Measurements from ENCODE around the gene UIMC1.

UIMC1 gene

GRCh38 chr5:176955895-176956294 lies 50.7 kb downstream of the UIMC1 start:
- H3K27me3 Mint-ChIP-seq = no peaks in the 10 kb centered on the region
- no peak for DNase-seq
- no peaks in the 10 kb centered on the region for H3K4me1 Mint-ChIP-seq
- H3K27ac Mint-ChIP-seq = no peak overlapping the region
- H3K36me3 Mint-ChIP-seq (ENCODE audit: low read depth) = peaks cover 40% of the 10 kb centered on the region
- ATAC-seq = no peak
- H3K9me3 Mint-ChIP-seq = no peaks in the 10 kb centered on the region
- no peak overlapping the region for H3K4me3 Mint-ChIP-seq

GRCh38 chr5:176954050-176954449 lies 52.5 kb downstream of the UIMC1 start:
- Mint-ChIP-seq H3K4me1 (no peaks in the 10 kb centered on the region), H3K4me3 (no peak overlapping the region), H3K27me3 (no peaks in the 10 kb centered on the region), H3K27ac (no peak overlapping the region), H3K36me3 (ENCODE audit: low read depth) (peaks cover 45% of the 10 kb centered on the region), H3K9me3 (no peaks in the 10 kb centered on the region)
- ATAC-seq (no peak), DNase-seq (no peak)

DNA sequence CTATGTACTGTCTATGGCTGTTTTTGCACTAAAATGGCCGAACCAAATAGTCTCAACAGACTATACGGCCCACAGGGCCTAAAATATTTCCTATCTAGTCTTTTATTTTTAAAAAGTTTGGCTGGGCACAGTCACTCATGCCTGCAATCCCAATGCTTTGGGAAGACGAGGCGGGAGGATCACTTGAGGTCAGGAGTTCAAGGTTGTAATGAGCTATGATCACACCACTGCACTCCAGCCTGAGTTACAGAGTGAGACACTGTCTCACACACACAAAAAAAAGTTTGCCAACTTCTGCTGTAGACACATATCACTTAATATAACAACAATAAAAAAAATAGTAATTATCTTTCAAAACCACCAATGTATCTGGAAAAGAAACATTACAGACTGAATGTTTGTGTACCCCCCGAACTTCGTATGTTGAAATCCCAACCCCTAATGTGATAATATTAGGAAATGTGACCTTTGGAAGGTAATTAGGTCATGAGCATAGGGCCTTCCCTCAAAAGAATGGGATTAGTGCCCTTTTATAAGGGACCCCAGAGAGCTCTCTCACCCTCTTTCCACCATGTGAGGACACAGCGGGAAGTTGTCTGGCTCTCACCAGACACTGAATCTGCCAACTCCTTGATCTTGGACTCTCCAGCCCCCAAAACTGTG lies 53.9 kb downstream of the UIMC1 start:
- Mint-ChIP-seq H3K4me1 (no peaks in the 10 kb centered on the region), H3K27ac (no peak overlapping the region), H3K27me3 (no peaks in the 10 kb centered on the region), H3K9me3 (no peaks in the 10 kb centered on the region), H3K4me3 (no peak overlapping the region), H3K36me3 (ENCODE audit: low read depth) (peaks cover 44% of the 10 kb centered on the region)
- ATAC-seq (no peak), DNase-seq (no peak)

DNA sequence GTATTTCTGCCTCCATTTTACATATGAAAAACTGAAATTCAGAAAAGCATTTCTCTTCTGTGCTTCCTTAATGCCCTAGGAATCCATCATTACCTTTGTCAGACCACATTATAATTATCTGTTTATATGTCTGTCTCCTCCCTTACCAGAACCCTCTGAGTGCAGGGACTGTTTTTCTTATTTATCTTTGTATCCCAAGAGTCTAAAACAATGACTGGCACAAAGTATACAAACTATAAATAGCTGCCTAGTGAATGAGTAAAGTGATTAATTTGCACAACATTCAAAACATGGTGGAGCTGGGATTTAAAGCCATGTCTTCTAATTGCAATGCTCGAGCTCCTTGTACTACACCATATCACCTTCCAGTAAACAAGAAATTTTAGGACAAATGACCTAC lies 58.1 kb downstream of the UIMC1 start:
- ATAC-seq (no peak), DNase-seq (no peak)
- Mint-ChIP-seq H3K4me1 (no peaks in the 10 kb centered on the region), H3K36me3 (ENCODE audit: low read depth) (peaks cover 47% of the 10 kb centered on the region), H3K27me3 (no peaks in the 10 kb centered on the region), H3K4me3 (no peak overlapping the region), H3K9me3 (no peaks in the 10 kb centered on the region), H3K27ac (no peak overlapping the region)

GRCh38 chr5:176947847-176948246 lies 58.7 kb downstream of the UIMC1 start:
- no peaks in the 10 kb centered on the region for H3K27me3 Mint-ChIP-seq
- no peak for ATAC-seq
- H3K27ac Mint-ChIP-seq = no peak overlapping the region
- no peaks in the 10 kb centered on the region for H3K4me1 Mint-ChIP-seq
- no peak for DNase-seq
- no peaks in the 10 kb centered on the region for H3K9me3 Mint-ChIP-seq
- H3K36me3 Mint-ChIP-seq (ENCODE audit: low read depth) = peaks cover 49% of the 10 kb centered on the region
- no peak overlapping the region for H3K4me3 Mint-ChIP-seq

- H3K4me1 Mint-ChIP-seq = no peaks in the 10 kb centered on the region
- H3K36me3 Mint-ChIP-seq (ENCODE audit: low read depth) = peaks cover 48% of the 10 kb centered on the region
- no peak for DNase-seq
- H3K27ac Mint-ChIP-seq = no peak overlapping the region
- H3K4me3 Mint-ChIP-seq = no peak overlapping the region
- no peaks in the 10 kb centered on the region for H3K27me3 Mint-ChIP-seq
- no peak for ATAC-seq
- no peaks in the 10 kb centered on the region for H3K9me3 Mint-ChIP-seq
These were observed 62.3 kb downstream of the UIMC1 start for GRCh38 chr5:176944268-176944667.

DNA sequence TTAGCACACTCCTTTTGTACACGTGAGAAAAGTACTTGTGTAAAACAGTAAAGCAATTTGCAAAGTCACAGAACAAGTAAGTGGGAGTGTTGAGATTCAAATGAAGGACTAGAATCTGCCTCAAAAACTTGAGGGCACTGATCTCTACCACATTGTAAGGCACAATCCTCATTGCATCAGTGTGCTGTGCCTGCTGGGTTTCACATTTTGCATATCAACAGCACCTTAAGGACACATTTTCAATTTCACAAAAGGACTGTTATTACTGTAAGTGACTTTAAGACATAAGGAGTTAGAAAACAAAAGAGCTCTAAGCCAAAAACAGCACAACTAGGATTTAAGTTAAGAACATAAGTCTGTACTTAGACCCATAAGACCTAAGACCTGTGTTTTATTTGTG lies 62.8 kb downstream of the UIMC1 start:
- no peak for DNase-seq
- H3K4me3 Mint-ChIP-seq = no peak overlapping the region
- no peaks in the 10 kb centered on the region for H3K4me1 Mint-ChIP-seq
- no peaks in the 10 kb centered on the region for H3K27me3 Mint-ChIP-seq
- ATAC-seq = no peak
- peaks cover 45% of the 10 kb centered on the region for H3K36me3 Mint-ChIP-seq (ENCODE audit: low read depth)
- no peak overlapping the region for H3K27ac Mint-ChIP-seq
- no peaks in the 10 kb centered on the region for H3K9me3 Mint-ChIP-seq

DNA sequence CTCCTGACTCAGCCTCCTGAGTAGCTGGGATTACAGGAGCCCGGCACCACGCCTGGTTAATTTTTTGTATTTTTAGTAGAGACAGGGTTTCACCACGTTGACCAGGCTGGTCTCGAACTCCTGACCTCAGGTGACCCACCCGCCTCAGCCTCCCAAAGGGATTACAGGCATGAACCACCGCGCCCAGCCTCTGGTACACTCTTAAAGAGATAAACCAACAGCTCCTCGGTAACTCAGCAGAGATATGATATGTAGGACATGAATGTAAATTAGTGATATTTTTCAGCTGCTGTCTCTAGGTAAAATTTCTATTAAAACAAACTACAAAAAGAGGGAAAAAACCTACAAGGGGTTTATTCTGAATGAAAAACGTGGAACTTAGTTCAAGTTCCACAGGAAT lies 64.6 kb downstream of the UIMC1 start:
- Mint-ChIP-seq H3K9me3 (no peaks in the 10 kb centered on the region), H3K36me3 (ENCODE audit: low read depth) (peaks cover 50% of the 10 kb centered on the region), H3K4me3 (no peak overlapping the region), H3K27me3 (no peaks in the 10 kb centered on the region), H3K27ac (no peak overlapping the region), H3K4me1 (no peaks in the 10 kb centered on the region)
- ATAC-seq (no peak), DNase-seq (no peak)

- H3K4me1 Mint-ChIP-seq = peaks cover 22% of the 10 kb centered on the region
- H3K9me3 Mint-ChIP-seq = no peaks in the 10 kb centered on the region
- H3K27ac Mint-ChIP-seq = no peak overlapping the region
- DNase-seq (no peak), ATAC-seq (no peak)
- no peaks in the 10 kb centered on the region for H3K27me3 Mint-ChIP-seq
- H3K4me3 Mint-ChIP-seq = no peak overlapping the region
- H3K36me3 Mint-ChIP-seq (ENCODE audit: low read depth) = peaks cover 35% of the 10 kb centered on the region
These were observed 68.1 kb downstream of the UIMC1 start for GRCh38 chr5:176938472-176938871.

DNA sequence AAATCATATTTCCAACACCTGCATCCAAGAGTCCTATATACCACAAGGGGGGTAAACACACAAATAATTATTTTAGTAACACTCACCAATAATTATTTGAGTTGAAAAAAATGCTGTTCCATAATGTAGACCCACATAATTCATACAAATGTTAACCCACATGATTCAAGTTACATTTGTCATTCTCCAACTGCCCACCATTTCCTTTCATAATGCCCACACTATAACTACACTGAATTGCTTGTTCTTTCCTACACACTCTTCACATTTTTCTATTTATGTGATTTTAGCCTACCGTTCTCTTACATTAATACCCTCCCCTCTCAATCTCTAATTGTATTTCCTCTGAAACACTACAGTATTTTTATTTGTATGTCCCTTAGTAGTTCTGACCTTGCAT lies 71.6 kb downstream of the UIMC1 start:
- Mint-ChIP-seq H3K36me3 (ENCODE audit: low read depth) (peaks cover 32% of the 10 kb centered on the region), H3K27me3 (no peaks in the 10 kb centered on the region), H3K4me3 (peak overlapping the region; percentile 32), H3K9me3 (no peaks in the 10 kb centered on the region), H3K27ac (peak overlapping the region; percentile 70), H3K4me1 (peaks cover 31% of the 10 kb centered on the region)
- no peak for DNase-seq
- peak; percentile 71 for ATAC-seq

- Mint-ChIP-seq H3K4me3 (no peak overlapping the region), H3K27me3 (no peaks in the 10 kb centered on the region), H3K9me3 (no peaks in the 10 kb centered on the region), H3K4me1 (peaks cover 34% of the 10 kb centered on the region), H3K36me3 (ENCODE audit: low read depth) (peaks cover 34% of the 10 kb centered on the region), H3K27ac (peak overlapping the region; percentile 70)
- ATAC-seq = peak; percentile 47
- DNase-seq = no peak
These were observed 72.2 kb downstream of the UIMC1 start for GRCh38 chr5:176934309-176934930.

- Mint-ChIP-seq H3K36me3 (ENCODE audit: low read depth) (peaks cover 30% of the 10 kb centered on the region), H3K4me1 (peaks cover 18% of the 10 kb centered on the region), H3K9me3 (no peaks in the 10 kb centered on the region), H3K27ac (no peak overlapping the region), H3K4me3 (no peak overlapping the region), H3K27me3 (no peaks in the 10 kb centered on the region)
- no peak for ATAC-seq
- no peak for DNase-seq
These were observed 76.9 kb downstream of the UIMC1 start for GRCh38 chr5:176929654-176930053.

DNA sequence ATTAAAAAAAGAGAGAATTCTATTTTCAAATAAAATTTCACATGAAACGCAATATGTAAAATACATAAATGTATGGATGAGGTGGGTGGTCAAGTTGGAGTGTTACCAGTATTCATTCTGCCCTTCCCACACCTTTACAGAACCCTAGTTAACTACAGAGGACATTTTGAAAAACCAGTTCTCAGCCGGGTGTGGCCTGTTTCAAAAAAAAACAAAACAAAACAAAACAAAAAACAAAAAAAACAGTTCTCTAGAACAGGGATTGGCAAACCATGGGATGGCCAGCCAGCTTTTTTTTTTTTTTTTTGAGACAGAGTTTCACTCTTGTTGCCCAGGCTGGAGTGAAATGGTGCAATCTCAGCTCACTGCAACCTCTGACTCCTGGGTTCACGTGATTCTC lies 79.0 kb downstream of the UIMC1 start:
- Mint-ChIP-seq H3K4me3 (no peak overlapping the region), H3K27ac (no peak overlapping the region), H3K9me3 (no peaks in the 10 kb centered on the region), H3K27me3 (no peaks in the 10 kb centered on the region), H3K4me1 (peaks cover 13% of the 10 kb centered on the region), H3K36me3 (ENCODE audit: low read depth) (peaks cover 31% of the 10 kb centered on the region)
- ATAC-seq (no peak), DNase-seq (no peak)

DNA sequence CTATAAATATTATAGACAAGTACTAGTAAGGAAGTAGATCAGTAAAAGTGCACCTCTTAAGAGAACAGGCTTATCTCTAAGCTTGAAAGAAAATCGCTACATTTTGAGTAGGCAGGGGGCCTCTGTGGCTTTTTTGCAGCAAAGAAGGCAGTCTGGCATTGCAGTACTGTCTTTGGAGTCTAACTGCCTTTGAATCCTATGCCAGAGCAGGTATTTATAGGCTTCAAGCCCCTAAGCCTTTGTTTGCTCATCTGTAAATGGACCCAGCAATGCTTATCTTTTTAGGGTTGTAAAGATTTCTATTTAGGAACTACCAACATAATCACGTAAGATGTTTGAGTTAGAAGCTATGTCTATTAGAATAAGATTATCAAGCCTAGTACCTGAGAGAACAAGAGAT lies 83.8 kb downstream of the UIMC1 start:
- H3K9me3 Mint-ChIP-seq = no peaks in the 10 kb centered on the region
- DNase-seq (no peak), ATAC-seq (no peak)
- H3K36me3 Mint-ChIP-seq (ENCODE audit: low read depth) = peaks cover 33% of the 10 kb centered on the region
- no peak overlapping the region for H3K27ac Mint-ChIP-seq
- H3K4me1 Mint-ChIP-seq = no peaks in the 10 kb centered on the region
- no peak overlapping the region for H3K4me3 Mint-ChIP-seq
- H3K27me3 Mint-ChIP-seq = no peaks in the 10 kb centered on the region

GRCh38 chr5:176921714-176922113 lies 84.9 kb downstream of the UIMC1 start:
- Mint-ChIP-seq H3K36me3 (ENCODE audit: low read depth) (peaks cover 34% of the 10 kb centered on the region), H3K4me3 (no peak overlapping the region), H3K9me3 (no peaks in the 10 kb centered on the region), H3K27ac (no peak overlapping the region), H3K4me1 (peaks cover 5% of the 10 kb centered on the region), H3K27me3 (no peaks in the 10 kb centered on the region)
- no peak for ATAC-seq
- DNase-seq = no peak

GRCh38 chr5:176918613-176919012 lies 88.0 kb downstream of the UIMC1 start:
- Mint-ChIP-seq H3K4me3 (no peak overlapping the region), H3K9me3 (no peaks in the 10 kb centered on the region), H3K27ac (no peak overlapping the region), H3K36me3 (ENCODE audit: low read depth) (peaks cover 34% of the 10 kb centered on the region), H3K4me1 (peaks cover 15% of the 10 kb centered on the region), H3K27me3 (no peaks in the 10 kb centered on the region)
- no peak for DNase-seq
- no peak for ATAC-seq
